HFF-Myc (cell line): ENCODE results near the gene ATOX1.

Source experiments
- DNase-seq: peaks from one replicate; pipeline ENCODE4 v3.0.0-alpha.2; 2011; ENCODE audit warnings: low read depth; ENCODE audit errors: extremely low read depth
- H3K4me3 ChIP-seq: replicated peaks from 2 replicates; pipeline ENCODE4 v1.5.1; 2011; ENCODE audit warnings: low read depth, mild to moderate bottlenecking, control low read depth, low read length
- TF ChIP-seq, protein P1 (sequence below): IDR thresholded peaks from 2 replicates; pipeline ENCODE4 v1.5.1; 2012; ENCODE audit warnings: mild to moderate bottlenecking, low read depth, low read length, control low read depth; ENCODE audit errors: missing control alignments

ATOX1 gene

DNA sequence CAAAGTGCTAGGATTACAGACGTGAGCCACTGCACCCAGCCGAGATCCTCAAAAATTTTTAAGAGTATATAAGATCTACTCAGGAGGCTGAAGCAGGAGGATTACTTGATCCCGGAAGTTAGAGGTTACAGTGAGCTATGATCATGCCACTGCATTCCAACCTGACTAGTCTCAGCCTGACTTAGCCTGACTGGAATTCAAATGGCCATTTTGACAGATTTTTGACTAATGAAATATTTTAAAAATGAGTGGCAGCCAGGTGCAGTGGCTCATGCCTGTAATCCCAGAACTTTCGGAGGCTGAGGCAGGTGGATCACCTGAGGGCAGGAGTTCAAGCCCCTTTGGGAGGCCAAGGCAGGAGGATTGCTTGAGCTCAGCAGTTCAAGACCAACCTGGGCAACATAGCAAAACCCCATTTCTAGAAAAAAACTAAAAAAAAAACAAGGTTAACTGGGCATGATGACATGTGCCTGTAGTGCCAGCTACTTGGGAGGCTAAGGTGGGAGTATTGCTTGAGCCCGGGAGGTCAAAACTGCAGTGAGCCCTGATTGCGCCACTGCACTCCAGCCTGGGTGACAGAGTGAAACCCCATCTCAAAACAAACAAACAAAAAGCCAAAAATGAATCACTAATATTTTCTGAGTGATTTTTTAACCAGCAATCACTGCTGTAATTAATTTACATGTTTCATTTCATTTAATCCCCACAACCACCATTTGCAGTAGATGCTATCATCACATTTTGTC lies 16.6 kb downstream of the ATOX1 start:
- H3K4me3 ChIP-seq = no peak overlapping the region
- no peak for DNase-seq
- TF ChIP-seq, protein P1, sequence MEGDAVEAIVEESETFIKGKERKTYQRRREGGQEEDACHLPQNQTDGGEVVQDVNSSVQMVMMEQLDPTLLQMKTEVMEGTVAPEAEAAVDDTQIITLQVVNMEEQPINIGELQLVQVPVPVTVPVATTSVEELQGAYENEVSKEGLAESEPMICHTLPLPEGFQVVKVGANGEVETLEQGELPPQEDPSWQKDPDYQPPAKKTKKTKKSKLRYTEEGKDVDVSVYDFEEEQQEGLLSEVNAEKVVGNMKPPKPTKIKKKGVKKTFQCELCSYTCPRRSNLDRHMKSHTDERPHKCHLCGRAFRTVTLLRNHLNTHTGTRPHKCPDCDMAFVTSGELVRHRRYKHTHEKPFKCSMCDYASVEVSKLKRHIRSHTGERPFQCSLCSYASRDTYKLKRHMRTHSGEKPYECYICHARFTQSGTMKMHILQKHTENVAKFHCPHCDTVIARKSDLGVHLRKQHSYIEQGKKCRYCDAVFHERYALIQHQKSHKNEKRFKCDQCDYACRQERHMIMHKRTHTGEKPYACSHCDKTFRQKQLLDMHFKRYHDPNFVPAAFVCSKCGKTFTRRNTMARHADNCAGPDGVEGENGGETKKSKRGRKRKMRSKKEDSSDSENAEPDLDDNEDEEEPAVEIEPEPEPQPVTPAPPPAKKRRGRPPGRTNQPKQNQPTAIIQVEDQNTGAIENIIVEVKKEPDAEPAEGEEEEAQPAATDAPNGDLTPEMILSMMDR = no peak

- no peak for DNase-seq
- TF ChIP-seq, protein P1 = no peak
- H3K4me3 ChIP-seq = no peak overlapping the region; the same call in 1 of the 2 replicates
These were observed 17.5 kb downstream of the ATOX1 start for GRCh38 chr5:151740958-151741373.

DNA sequence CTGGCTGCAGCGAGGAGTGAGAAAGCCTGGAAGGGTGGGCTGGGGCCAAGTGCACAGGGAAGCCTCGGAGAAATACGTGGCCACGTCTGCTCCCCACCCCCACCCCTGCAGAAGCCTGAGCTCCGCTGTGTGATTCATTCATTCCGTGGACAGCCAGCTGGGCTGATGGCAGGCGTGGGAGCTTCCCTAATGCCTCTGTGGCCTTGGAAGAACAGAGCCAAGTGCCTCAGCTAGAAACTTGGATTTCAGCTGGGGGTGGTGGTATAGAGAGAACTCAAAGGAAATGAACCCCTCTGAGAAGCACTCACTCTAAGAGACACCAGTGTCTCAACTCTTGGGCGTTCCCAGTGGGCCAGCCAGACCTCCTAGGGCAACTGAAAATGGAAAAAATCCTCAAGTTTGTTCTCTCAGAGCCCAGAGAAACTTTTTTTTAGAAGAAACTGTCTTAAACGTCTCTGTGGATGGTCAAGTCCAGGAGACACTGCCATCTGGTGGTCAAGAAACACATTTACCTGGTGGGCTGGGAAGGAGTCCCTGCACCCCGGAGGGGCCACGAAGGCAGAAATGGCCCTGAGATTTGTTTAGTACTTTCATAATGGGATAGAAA lies 18.0 kb downstream of the ATOX1 start:
- H3K4me3 ChIP-seq = peak overlapping the region; percentile 5; the same call in 1 of the 2 replicates
- TF ChIP-seq, protein P1 = peak; percentile 74

DNA sequence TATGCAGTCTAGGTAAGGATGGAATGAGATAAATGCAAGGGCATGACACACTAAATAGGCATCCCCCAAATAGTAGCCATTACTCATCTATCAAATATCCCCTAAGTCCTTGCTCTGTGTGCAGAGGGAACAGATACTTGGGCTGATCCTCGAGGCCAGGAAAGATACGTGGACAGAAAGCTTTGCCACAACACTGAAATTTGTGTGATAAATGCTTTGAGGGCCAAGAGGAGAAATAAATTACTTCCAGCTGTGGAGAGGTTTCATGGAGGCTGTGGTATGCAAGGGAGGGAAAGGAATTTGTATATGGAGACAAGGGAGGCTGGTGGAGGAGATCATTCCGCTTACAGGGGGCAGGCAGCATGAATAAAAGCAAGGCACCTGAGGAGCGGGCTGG lies 18.5 kb downstream of the ATOX1 start:
- peak overlapping the region; percentile 5; the same call in 1 of the 2 replicates for H3K4me3 ChIP-seq
- TF ChIP-seq, protein P1 = no peak
- peak; percentile 94 for DNase-seq

More for the DNA sequence above, 18.0 kb downstream of the ATOX1 start:
- DNase-seq = peak; percentile 78

DNA sequence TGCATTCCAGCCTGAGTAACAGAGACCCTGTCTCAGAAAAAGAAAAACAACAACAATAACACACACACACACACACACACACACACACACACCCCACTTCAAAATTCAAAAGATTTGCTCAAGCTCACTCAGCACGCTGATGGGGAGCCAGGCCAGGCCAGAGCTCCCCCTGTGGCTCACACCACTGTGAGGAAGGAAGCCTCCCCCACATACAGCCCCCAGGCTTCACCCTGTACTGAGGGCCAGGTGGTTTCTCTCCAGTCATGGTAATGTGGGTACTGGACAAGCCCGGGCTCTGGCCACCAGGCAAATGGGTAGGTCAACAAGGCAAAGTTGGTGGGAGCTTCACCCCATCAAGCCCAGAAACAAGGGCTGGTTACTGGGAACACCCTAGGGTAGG lies 19.0 kb downstream of the ATOX1 start:
- H3K4me3 ChIP-seq = no peak overlapping the region
- no peak for DNase-seq
- TF ChIP-seq, protein P1 = no peak

DNA sequence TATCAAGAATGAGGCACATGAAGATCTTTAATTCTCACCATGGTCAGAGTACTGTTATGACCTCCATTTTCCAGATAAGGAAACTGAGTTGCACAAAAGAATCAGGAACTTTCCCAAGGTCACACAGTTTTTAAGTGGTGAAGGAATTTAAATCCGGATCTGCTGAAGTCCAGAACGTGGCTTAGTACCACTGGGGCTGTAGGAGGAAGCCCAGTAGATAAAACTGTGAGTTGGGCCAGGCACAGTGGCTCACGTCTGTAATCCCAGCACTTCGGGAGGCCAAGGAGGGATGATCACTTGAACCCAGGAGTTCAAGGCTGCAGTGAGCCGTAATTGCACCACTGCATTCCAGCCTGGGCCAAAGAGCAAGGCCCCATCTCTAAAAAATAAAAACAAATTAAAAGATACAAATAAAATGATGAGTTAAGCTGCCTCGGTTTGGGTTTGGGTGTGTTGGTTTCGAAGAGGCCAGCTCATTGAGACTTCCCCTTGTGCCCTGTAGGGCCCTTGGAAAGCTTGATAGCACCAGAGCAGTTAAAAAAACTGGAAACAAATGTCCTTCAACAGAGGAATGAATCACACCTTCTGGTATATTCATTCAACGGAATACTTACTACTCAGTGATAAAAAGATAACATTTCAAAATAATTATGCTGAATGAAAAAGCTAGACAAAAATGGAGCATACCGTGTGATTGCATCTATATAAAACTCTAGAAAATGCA lies 20.1 kb downstream of the ATOX1 start:
- no peak for DNase-seq
- TF ChIP-seq, protein P1 = no peak
- H3K4me3 ChIP-seq = no peak overlapping the region
